Fibroblast of peridontal ligament (primary cell): ENCODE measurements around the gene MBD5.

ENCODE experiments used
- DNase-seq: peaks from one replicate; pipeline ENCODE4 v3.0.0-alpha.2; 2010; ENCODE audit errors: extremely low read depth

MBD5 gene

DNA sequence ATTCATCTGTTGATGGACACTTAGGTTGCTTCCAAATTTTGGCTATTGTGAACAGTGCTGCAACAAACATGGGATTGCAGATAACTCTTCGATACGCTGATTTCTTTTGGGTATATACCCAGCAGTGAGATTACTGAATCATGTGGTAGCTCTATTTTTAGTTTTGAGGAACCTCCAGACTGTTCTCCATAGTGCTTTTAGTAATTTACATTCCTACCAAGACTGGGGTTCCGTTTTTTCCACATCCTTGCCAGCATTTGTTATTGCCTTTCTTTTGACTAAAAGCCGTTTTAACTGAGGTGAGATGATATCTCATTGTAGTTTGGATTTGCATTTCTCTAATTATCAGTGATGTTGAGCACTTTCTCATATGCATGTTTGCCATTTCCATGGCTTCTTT is 200.3 kb downstream of the MBD5 start:
- DNase-seq: no peak

DNA sequence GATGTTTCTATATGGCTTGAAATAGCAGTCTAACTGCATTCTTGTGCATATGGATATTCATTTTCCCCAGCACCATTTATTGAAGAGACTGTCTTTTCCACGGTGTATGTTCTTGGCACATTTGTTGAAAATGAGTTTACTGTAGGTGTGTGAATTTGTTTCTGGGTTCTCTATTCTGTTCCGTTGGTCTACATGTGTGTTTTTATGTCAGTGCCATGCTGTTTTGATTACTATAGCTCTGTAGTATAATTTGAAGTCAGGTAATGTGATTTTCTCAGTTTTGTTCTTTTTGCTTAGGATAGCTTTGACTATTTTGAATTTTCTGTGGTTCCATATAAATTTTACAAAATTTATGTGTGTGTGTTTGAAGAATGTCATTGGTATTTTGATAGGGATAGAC is 201.0 kb downstream of the MBD5 start:
- no peak for DNase-seq

DNA sequence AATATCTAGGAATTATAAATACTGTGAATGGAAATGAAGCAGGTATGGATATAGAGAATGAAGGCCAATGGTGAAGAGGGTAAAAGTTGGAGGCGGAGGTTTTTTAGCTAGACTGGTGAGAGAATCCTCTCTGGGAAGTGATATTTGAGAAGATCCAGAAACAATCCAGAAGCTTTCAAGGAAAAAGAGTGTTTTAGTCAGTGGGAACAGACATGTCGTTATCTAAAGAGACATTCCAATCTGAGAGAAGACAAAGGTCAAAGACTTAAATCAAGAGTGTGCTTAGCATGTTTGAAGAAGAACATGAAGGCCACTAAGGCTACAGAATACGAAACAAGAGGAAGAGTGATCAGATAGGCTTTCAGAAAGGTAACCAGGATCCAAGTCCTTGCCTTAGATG is 211.0 kb downstream of the MBD5 start:
- DNase-seq: no peak

DNA sequence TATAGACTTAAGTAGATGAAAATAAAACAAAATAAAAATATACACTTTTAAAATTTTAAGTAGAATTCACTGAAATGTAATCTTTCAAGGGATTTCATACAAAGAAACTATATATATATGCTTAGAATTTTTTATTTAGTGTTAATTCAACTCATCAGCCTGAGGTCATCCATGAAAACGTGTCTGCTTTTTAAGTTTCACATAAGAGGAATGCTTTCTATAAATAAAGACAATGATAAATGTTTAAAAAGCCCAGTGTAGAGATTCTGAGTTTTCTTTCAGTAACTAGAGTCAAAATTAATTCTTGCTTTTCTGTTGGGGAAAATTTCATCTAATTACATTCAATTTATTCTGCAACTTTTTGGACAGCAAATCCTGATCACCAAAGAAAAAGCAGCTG is 213.3 kb downstream of the MBD5 start:
- no peak for DNase-seq

DNA sequence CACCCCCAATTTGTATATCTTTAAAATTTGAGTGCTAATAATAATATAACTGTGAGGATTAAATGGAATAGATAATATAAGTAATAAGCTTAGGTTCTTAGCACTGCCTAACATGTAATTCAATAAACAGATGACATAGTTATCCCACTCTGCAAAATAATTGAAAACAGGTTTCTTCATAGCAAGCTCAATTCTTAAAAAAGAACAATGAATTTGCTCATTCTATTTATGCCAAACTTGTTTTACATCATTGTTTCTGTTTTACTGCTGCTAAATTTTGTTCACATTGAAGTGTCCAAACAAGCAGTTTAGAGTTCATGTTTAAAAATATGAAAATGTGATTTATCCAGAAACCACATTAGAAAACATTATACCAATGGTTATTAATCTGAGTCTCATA is 217.0 kb downstream of the MBD5 start:
- peak; percentile 64 for DNase-seq

DNA sequence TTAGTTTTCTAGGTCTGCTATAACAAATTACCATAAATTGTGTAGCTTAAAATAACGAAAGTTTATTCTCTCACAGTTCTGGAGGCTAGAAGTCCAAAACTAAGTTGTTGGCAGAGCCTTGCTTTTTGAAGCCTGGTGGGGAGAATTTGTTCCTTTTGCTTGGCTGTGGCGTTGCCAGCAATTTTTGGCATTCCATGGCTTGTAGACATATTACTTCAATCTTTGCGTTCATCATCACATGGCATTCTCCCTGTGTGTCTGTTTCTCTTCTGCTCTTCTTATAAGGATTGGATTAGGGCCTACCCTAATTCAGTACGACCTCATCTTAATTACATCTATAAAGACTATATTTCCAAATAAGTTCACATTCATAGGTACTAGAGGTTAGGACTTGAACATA is 217.7 kb downstream of the MBD5 start:
- peak; percentile 43 for DNase-seq

DNA sequence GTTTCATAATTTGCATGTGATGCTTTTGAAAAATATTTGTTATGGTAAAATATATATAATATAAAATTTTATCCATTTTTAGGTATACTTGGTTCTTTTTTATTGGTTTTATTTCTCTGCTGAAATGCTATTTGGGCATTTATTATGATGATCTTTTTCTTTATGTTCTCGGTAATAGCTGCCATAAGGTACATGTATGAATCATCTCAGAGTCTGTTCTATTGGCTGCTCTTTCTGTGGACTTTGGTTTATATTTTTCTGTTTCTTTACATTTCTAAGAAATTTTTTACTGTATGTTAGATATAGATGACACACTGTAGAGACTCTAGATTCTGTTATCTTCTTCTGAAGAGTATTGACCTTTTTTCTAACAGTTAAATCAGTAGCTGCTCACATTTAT is 219.9 kb downstream of the MBD5 start:
- no peak for DNase-seq

DNA sequence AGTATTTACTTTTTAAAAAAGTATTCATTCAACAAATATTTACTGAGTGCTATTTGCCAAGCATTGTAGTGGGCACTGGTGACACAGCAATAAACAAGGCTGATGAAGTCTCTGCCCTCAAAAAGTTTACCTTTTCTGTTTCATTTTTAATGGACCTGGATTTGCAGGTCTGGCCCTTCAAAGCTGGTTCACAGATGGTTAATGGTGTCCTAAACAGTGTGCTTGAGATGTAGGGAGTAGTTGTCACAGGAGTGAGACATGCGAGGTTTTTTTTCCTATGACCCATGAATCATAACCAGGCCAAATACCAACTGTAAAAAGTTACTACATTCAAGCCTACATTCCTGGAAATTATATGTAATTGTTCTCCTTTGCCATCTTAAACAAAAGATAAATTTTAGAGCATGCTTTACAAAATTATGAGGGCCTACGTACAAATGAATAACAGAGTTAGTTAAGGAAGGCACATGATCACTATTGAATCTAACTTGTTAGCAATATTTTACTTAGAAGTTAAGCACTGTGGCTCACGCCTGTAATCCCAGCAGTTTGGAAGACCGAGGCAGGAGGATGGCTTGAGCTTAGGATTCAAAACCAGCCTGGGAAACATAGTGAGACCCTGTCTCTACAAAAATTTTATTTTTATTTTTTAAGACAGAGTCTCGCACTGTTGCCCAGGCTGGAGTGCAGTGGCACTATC is 223.9 kb downstream of the MBD5 start:
- peak; percentile 83 for DNase-seq

DNA sequence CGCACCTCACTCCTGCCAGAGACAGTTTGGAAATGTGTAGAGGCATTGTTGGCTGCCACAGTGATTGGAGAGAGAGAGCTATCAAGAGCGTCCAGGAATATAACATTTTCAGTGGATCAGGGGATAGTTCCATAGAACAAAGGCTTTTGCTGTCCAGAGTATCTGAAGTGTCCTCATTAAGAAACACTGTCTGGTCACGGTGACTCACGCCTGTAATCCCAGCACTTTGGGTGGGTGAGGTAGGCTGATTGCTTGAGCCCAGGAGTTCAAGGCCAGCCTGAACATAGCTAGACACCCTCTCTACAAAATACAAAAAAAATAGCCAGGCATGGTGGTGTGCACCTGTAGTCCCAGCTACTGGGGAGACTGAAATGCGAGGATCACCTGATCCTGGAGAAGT is 231.1 kb downstream of the MBD5 start:
- no peak for DNase-seq

DNA sequence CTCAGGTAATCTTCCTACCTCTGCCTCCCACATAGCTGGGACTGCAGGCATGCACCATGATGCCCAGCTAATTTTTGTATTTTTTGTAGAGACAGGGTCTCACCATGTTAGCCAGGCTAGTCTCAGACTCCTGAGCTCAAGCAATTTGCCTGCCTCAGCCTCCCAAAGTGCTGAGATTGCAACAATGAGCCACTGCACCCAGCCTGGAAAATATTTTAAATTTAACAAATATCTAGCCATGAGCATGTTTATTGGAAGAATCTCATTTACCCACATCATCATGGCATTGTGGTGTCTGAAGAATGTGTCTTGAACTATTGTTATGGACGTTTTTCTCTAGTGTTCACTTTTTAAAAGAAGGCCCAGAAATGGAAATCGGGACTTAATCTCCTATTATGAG is 231.8 kb downstream of the MBD5 start:
- DNase-seq: no peak

DNA sequence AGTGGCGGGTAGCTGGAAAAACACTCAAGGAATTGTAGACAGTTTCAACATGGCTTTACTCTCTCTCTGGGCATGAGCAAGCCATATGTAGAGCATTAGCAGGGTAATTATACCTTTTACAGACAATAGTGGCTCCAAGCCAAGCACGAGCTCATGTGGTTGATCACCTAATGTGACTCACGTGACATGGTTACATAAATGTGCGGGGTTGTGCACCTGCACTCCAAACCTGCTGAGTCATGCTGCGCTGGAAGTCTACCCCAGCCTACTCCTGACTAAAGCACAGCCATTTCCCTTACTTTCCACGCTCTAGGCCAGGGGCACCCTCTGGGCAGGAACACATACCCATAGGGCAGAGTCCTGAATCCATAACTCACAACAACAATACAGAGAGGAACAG is 232.8 kb downstream of the MBD5 start:
- DNase-seq: no peak

DNA sequence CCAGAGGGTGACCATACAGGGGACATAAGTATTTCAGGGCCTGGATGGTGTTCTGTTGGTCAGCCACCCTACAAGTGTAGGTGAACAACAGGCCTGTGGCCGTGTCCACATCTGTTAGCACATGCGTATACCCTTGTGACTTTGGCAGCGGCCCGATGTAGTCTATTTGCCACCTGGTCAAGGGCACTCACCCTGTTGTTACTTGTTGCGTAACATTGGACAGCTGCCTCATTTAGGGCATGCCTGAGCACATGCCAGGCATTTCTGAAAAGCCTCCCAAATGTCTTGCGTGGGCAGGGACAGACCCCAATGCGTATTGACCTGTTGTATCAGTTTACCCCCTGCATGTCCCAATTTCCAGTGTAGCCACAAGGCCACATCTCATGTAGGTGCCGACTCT is 235.0 kb downstream of the MBD5 start:
- no peak for DNase-seq

DNA sequence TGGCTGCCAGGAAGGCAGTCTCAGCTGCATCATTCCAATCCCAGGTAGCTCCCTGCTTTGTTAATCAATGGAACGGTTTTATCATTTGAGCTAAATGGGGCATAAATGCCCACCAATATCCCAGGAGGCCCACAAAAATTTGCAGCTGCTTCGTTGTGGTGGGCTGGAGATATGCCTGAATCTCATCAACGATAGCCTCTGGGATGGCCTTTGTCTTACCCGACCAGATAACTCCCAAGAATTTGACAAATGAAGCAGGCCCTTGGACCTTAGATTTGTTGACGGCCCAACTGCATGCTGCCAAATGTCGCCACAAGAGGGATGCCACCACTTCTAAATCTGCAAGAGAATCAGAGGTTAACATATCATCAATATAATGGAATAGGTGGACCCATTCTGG is 236.4 kb downstream of the MBD5 start:
- no peak for DNase-seq

DNA sequence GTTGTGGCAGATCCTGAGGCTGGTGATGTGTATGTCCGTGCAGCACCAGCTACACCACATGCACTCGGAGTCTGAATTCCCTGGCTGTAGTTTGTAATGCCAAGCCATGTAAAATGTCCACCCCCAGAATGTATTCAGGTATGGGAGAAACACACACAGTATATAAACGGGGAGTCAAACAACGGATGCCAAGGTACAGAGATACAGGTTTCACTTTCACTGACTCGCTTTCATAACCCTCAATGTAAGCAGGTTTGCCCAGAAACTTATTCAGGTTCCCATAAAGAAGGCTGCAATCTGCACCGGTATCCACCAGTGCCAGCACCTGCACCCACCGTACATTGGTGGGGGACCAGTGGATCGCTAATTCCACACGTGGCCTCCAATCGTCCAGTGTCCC is 237.2 kb downstream of the MBD5 start:
- DNase-seq: no peak

DNA sequence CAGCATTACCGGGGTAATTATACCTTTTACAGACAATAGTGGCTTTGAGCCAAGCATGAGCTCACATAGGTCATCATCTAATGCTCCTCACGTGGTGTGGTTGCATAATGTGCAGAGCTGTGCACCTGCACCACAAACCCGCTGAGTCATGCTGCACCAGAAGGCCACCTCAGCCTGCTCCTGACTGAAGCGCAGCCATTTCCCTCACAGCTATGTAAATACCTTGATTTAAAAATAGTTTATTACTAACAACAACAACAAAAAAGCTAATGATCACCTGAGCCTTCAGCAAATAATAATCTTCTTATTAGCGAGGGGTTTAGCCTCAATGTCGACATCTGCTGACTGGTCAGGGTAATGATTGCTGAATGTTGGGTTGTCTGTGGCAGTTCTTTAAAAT is 238.8 kb downstream of the MBD5 start:
- DNase-seq: no peak

DNA sequence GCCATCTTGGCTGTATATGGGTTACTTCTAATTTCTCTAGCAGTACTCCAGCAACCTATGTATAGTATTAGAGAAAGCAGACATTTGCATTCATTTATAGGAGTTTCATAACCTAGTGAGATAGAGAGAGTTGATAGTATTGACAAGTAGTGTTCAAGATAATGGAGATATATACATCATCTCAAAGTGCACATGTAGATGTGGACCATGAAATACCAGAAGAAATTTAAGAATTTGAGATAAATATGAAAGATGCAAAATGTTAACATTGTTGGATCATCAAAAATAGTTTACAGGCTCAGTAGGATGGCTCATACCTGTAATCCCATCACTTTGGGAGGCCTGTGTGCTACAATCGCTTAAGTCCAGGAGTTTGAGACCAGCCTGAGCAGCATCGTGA is 243.0 kb downstream of the MBD5 start:
- DNase-seq: no peak

DNA sequence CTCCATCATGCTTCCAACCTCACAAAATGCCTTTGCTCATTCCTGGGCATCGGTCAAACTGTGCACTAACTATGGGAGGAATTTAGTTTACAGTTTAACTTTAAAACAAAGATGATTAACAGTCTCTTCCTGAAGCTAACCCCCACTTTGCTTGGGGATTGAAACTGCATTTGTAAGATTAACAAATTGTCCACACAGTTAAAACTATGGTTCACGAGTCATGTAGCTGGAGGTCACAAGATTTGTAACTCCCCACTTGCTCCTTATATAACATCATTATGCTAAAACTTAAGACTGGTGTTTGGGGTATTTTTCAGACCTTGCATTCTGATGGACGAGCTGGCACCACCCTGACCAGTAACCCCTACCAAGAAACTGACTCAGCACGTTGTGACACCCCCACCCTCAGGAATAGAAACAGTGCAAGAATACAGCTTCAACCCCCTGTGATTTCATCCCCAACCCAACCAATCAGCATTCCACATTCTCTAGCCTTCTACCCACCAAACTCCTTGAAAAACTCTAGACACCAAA is 252.3 kb downstream of the MBD5 start:
- DNase-seq: peak; percentile 68

DNA sequence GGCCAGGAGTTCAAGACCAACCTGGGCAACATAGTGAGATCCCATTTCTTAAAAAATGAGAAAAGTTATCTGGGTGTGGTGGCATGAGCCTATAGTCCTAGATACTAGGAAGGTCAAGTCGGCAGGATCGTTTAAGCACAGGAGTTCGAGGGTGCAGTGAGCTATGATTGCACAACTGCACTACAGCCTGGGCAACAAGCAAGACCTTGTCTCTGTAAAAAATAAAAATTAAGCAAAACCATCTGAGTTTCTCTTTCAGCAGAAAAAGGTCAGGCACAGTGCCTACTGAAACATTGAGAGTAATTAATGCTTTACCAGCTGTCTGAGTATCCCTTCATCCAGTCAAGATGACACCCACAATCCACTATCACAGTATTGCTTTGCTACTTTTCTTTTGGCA is 258.3 kb downstream of the MBD5 start:
- DNase-seq: peak; percentile 21

DNA sequence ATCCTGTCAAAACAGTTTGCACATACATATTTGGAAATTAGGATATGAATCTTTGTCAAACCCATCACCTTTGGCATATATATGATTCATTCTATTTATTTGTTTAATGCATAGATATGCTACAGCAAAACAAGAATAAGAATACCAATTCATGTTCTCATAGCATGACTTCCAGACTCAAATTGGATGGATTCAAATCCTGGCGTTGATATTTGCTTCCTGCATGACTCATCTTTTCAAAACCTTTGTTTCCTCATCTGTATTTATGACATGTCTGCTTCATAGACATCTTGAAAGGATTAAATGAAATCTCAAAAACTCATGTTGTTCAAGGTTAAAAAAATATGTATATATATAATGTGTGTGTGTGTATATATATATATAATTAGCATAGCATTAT is 261.3 kb downstream of the MBD5 start:
- peak; percentile 42 for DNase-seq

DNA sequence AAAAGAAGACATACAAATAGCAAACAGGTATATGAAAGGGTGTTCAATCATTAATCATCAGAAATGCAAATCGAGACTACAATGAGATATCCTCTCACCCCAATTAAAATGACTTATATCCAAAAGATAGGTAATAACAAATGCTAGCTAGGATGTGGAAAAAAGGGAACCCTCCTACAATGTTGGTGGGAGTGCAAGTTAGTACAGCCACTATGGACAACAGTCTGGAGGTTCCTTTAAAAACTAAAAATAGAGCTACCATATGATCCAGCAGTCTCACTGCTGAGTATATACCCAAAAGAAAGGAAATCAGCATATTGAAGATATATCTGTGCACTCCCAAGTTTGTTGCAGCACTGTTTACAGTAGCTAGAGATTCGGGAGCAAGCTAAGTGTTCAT is 271.5 kb downstream of the MBD5 start:
- no peak for DNase-seq

DNA sequence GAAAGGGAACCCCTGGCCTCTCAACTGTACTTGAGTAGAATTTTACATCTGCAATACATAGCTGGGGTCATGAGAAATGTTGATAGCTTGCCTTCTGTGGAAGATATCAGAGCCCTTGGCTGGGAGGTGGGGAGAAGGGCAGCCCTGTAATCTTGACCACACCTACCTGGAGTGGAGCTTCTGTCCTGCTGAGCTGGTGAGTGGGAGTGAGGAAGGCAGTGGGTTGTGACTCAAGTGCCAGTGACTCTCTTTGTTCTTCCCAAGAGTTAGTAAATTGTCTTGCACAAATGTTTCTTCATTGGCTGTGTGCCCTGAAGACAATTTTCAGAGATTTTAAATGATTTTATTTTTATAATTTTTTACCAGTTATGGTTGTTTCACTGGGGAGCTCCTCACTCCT is 277.3 kb downstream of the MBD5 start:
- DNase-seq: no peak

DNA sequence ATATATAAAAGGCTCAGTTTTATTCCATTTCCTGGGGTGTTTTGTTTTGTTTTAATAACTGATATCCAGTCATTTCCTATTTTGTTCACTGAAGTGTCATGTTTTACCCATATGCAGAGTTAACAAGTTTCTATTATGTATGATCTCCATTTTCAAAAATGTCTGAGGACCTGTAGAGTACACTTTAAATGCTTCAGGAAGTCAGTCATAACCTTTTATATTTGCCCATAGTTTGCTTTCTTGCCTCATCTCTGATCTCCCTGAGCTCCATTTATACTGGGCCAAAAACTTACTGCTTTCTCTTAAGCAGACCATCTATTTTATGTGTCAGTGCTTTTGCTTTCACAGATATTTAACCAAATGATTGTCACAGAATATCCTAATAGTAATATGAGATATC is 278.7 kb downstream of the MBD5 start:
- DNase-seq: no peak

DNA sequence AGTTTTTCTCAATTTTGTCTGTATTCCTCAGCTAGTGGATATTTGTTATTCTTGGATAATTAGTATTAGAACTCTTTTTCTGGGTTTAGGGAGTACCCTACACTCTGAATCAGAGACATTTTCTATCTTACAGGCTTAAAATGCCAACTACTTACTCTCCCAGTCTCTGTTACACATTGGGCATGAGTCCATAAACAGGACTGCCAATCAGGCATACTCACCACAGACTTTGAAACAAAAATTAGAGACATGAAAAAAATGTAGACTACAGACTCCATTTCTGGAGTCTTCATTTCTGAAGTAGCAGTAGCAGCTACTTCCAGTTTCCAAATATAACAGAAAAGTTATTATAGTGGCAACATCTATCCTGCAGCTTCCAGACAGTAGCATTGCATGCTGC is 279.7 kb downstream of the MBD5 start:
- peak; percentile 78 for DNase-seq

DNA sequence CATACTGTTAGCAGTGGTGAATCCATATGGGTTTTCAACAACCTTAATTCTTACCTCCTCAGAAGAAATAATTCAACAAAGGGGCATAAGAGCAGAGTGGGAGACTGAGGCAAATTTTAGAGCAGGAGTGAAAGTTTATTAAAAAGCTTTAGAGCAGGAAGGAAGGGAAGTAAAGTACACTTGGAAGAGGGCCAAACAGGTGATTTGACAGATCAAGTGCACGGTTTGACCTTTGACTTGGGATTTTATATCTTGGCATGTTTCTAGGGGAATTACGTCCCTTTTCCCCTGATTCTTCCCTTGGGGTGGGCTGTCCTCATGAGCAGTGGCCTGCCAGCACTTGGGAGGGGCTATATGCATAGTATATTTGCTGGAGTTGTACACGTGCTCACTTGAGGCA is 280.5 kb downstream of the MBD5 start:
- DNase-seq: no peak
